Ovary (tissue), 3 donors: Measurements from ENCODE around the gene TBL1XR1.

Source experiments
- CTCF ChIP-seq, 3 donors: fragments of 450-650 bp in 2 of 3; fragments of 200-600 bp in 1 of 3; IDR thresholded peaks; one replicate each; pipeline versions ENCODE4 v1.5.1 to v1.8.0; 2016 to 2022; ENCODE audit warnings: antibody characterized with exemption in 3 of 3, mild to moderate bottlenecking in 1 of 3
- EP300 ChIP-seq: sonication (generic); formaldehyde crosslinking; IDR thresholded peaks from one replicate; pipeline ENCODE4 v1.6.1; 2017; ENCODE audit warnings: antibody characterized with exemption
- POLR2A ChIP-seq: fragments of 450-650 bp; IDR thresholded peaks from one replicate; pipeline ENCODE4 v1.6.1; 2017; ENCODE audit warnings: antibody characterized with exemption, mild to moderate bottlenecking, moderate library complexity
- donor health status: DM: no; HTN: no; CAD: no.

GRCh38 chr3:176992565-176992964 is 204.7 kb downstream of the TBL1XR1 start:
- no peak for TF ChIP-seq CTCF (IDR thresholded peaks at IDR 0.05)
- no peak for TF ChIP-seq POLR2A
- no peak for TF ChIP-seq EP300
